Measurements from ENCODE around the gene HBG1. TPM values are rescaled to one million over a fixed set of nuclear protein-coding genes. Genes with fewer than 3 reads are reported as not detected.

The HBG1 gene
- total and polyA plus RNA-seq, 2 of the 8 experiments (the other 6 are each of a cell fraction or from before 2014, with no cell fraction given), result 0.26 TPM; not detected in 1

- no peak overlapping the region for H4K5ac ChIP-seq (ENCODE audit: insufficient read length, low read depth, low read length)
- no peak for DNase-seq (ENCODE audit: low read depth in 1 of 2, low spot score in 2 of 2)
- H3K23me2 ChIP-seq (ENCODE audit: low read depth, low read length), result no peaks in the 10 kb centered on the region
- H3K79me1 ChIP-seq (ENCODE audit: low read depth, low read length), result no peaks in the 10 kb centered on the region
- H2AK5ac ChIP-seq (ENCODE audit: low read depth, low read length), result peak overlapping the region; percentile 54; the same call in 1 of the 2 replicates
- POLR2A ChIA-PET (ENCODE audit: partially characterized antibody), result no interaction called here
- no peak for FAIRE-seq
- no peaks in the 10 kb centered on the region for H3K36me3 ChIP-seq (ENCODE audit: control insufficient read depth in 2 of 4, insufficient read depth in 4 of 4, low read length in 3 of 4)
- TF ChIP-seq JUND (IDR thresholded peaks at IDR 0.05; ENCODE audit: low read length), result no peak
- peak; percentile 68; the same call in 1 of the 2 replicates for TF ChIP-seq E2F6 (IDR thresholded peaks at IDR 0.05)
- TF ChIP-seq BACH1 (IDR thresholded peaks at IDR 0.05; ENCODE audit: low read length), result no peak
- no peak for TF ChIP-seq BCL11A (IDR thresholded peaks at IDR 0.05; ENCODE audit: low read depth in 2 of 2, low read length in 2 of 2)
- TF ChIP-seq MAX (IDR thresholded peaks at IDR 0.05), result peak; percentile 70
- no peak overlapping the region for H3K23ac ChIP-seq (ENCODE audit: insufficient read length)
- peak overlapping the region; percentile 68 for H3K18ac ChIP-seq (ENCODE audit: extremely low read depth, low read length)
- H3K27me3 ChIP-seq (replicated peaks in 1 of 4; ENCODE audit: control insufficient read depth in 3 of 4, extremely low read depth in 1 of 4, insufficient read depth in 3 of 4, low read length in 3 of 4), result peaks cover 0 to 1% (median 0%) of the 10 kb centered on the region in 4 experiments; a peak in 2 of 7 replicates
- no peak overlapping the region for H2AFZ ChIP-seq (ENCODE audit: low read length)
- CTCF ChIA-PET (ENCODE audit: partially characterized antibody), result no interaction called here
- no peak overlapping the region for H3K4me3 ChIP-seq (ENCODE audit: extremely low read depth in 1 of 4, insufficient read depth in 2 of 4, low read depth in 3 of 4, low read length in 4 of 4)
- no peaks in the 10 kb centered on the region for H3K79me2 ChIP-seq (ENCODE audit: control insufficient read depth in 1 of 2, insufficient read depth in 2 of 2, low read length in 2 of 2)
- peaks cover 3 to 11% (median 5%) of the 10 kb centered on the region in 4 experiments; a peak in 6 of 7 replicates for H3K4me1 ChIP-seq (replicated peaks in 1 of 4; ENCODE audit: control insufficient read depth in 3 of 4, insufficient read depth in 4 of 4, low read length in 3 of 4)
- no peaks in the 10 kb centered on the region for H4K20me1 ChIP-seq (replicated peaks in 1 of 2; ENCODE audit: control insufficient read depth in 1 of 2, insufficient read depth in 2 of 2, low read length in 2 of 2)
- H2BK5ac ChIP-seq (ENCODE audit: low read depth, low read length), result no peak overlapping the region
- H3K4ac ChIP-seq (replicated peaks; ENCODE audit: insufficient read length, low read depth, low read length), result no peak overlapping the region
- H4K91ac ChIP-seq (replicated peaks; ENCODE audit: insufficient read length, low read length), result no peak overlapping the region
- H2BK12ac ChIP-seq (ENCODE audit: low read depth, low read length), result peak overlapping the region; percentile 70
- H3K9me3 ChIP-seq (ENCODE audit: insufficient read depth in 2 of 2, low read depth in 1 of 2, low read length in 1 of 2), result no peaks in the 10 kb centered on the region
- H3K14ac ChIP-seq (ENCODE audit: insufficient read length), result no peak overlapping the region
- 0 out of 2 replicates have a peak overlapping the region, but pooled peaks have one; percentile 2 for H2BK15ac ChIP-seq (ENCODE audit: low read length)
- H2BK120ac ChIP-seq (replicated peaks; ENCODE audit: low read depth, low read length), result no peak overlapping the region
- WGBS, 2 experiments (ENCODE audit: extremely low coverage in 1 of 2, insufficient coverage in 1 of 2, insufficient read length in 1 of 2, insufficient replicate concordance in 2 of 2, low coverage in 1 of 2, low lambda C conversion rate in 2 of 2, missing lambda C conversion rate in 1 of 2), result 97% methylated on average over 6 of the region's 7 CpGs; no CpG with 5 or more reads in 1 of the 2 experiments
- H3K4me2 ChIP-seq (ENCODE audit: insufficient read depth in 1 of 2, low read depth in 2 of 2, low read length in 2 of 2), result no peak overlapping the region; a peak in 1 of 4 replicates
- no peak overlapping the region for H3K9ac ChIP-seq (replicated peaks in 1 of 4; ENCODE audit: extremely low read depth in 1 of 4, low read depth in 3 of 4, low read length in 3 of 4)
- no peak overlapping the region for H3K27ac ChIP-seq (ENCODE audit: low read depth, low read length)
- H4K8ac ChIP-seq (ENCODE audit: extremely low read depth, insufficient read depth, low read length), result no peak overlapping the region
- no peak overlapping the region for H3K56ac ChIP-seq (replicated peaks; ENCODE audit: insufficient read length, low read depth, low read length)
- peak overlapping the region; percentile 8; the same call in 1 of the 2 replicates for H2BK20ac ChIP-seq (ENCODE audit: low read length)
These were observed 9.0 kb upstream of the HBG1 start for GRCh38 chr11:5258543-5259262.

Measured in H1 (cell line).